PFSK-1 (cell line): ENCODE data around the gene HDAC11.

Source experiments
- FOXP2 ChIP-seq: optimal IDR thresholded peaks from 2 replicates; pipeline ENCODE3; 2011; ENCODE audit warnings: borderline replicate concordance, control low read depth, inconsistent platforms; ENCODE audit not compliant: insufficient read depth; ENCODE audit errors: extremely low read length, extremely low read depth
- POLR2AphosphoS5 ChIP-seq: IDR thresholded peaks from 2 replicates; pipeline ENCODE4 v1.6.1; 2012; ENCODE audit warnings: low read depth, mild to moderate bottlenecking, control low read depth, low read length, moderate library complexity
- SIN3A ChIP-seq: IDR thresholded peaks from 2 replicates; pipeline ENCODE4 v1.6.1; 2012; ENCODE audit warnings: mild to moderate bottlenecking, low read length, moderate library complexity, borderline replicate concordance; ENCODE audit not compliant: insufficient read depth
- TAF1 ChIP-seq: IDR thresholded peaks from 2 replicates; pipeline ENCODE4 v1.6.1; 2012; ENCODE audit warnings: low read length, control low read depth, borderline replicate concordance; ENCODE audit not compliant: insufficient read depth
- TF ChIP-seq, protein P1 (sequence below), 2 experiments: IDR thresholded peaks; 2 replicates each; pipeline versions ENCODE4 v1.6.1 to v1.8.0; 2011 to 2012; ENCODE audit warnings: low read depth in 2 of 2, low read length in 2 of 2, control low read depth in 1 of 2, inconsistent platforms in 1 of 2, mild to moderate bottlenecking in 1 of 2, moderate library complexity in 1 of 2; ENCODE audit not compliant: insufficient read depth in 1 of 2

The HDAC11 gene

DNA sequence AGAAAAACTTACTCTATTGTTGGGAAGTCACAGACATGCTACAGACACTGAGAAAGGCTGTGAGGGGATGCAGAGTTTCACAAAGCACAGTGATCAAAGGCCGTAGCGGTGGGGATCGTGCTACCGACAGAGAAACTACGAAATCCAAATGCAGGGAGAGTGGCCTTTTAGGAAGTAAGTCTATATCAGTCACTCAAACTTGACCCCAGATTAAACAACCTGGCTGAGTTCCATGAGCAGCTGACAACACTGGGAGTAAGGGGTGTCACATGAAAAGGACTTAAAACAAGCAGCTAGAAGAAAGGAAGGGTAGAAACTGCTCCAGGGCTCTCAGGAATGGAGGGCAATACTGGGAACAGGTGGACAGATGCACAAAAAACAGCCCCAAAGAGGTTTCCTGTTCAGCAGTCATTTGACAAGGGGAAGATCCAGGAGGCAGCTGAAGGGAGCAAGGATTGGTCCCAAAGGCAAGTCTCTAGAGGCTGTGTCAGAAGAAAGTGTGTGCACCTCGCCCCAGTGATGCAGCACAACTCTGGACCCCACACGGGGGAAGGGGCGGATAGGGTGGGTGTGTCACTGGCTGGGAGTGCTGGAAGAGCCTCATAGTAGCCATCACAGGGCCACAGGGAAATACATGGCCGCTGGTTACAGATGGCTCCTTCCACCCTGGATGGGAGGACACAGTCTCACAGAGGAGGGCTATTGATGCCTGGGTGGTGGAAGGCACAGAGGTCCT lies 20.3 kb upstream of the HDAC11 start:
- TF ChIP-seq FOXP2 (no peak), TAF1 (no peak), POLR2AphosphoS5 (no peak), SIN3A (no peak)
- TF ChIP-seq, protein P1, sequence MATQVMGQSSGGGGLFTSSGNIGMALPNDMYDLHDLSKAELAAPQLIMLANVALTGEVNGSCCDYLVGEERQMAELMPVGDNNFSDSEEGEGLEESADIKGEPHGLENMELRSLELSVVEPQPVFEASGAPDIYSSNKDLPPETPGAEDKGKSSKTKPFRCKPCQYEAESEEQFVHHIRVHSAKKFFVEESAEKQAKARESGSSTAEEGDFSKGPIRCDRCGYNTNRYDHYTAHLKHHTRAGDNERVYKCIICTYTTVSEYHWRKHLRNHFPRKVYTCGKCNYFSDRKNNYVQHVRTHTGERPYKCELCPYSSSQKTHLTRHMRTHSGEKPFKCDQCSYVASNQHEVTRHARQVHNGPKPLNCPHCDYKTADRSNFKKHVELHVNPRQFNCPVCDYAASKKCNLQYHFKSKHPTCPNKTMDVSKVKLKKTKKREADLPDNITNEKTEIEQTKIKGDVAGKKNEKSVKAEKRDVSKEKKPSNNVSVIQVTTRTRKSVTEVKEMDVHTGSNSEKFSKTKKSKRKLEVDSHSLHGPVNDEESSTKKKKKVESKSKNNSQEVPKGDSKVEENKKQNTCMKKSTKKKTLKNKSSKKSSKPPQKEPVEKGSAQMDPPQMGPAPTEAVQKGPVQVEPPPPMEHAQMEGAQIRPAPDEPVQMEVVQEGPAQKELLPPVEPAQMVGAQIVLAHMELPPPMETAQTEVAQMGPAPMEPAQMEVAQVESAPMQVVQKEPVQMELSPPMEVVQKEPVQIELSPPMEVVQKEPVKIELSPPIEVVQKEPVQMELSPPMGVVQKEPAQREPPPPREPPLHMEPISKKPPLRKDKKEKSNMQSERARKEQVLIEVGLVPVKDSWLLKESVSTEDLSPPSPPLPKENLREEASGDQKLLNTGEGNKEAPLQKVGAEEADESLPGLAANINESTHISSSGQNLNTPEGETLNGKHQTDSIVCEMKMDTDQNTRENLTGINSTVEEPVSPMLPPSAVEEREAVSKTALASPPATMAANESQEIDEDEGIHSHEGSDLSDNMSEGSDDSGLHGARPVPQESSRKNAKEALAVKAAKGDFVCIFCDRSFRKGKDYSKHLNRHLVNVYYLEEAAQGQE (IDR thresholded peaks at IDR 0.05; ENCODE audit: insufficient read depth in 1 of 2, low read depth in 2 of 2, low read length in 2 of 2), result no peak

DNA sequence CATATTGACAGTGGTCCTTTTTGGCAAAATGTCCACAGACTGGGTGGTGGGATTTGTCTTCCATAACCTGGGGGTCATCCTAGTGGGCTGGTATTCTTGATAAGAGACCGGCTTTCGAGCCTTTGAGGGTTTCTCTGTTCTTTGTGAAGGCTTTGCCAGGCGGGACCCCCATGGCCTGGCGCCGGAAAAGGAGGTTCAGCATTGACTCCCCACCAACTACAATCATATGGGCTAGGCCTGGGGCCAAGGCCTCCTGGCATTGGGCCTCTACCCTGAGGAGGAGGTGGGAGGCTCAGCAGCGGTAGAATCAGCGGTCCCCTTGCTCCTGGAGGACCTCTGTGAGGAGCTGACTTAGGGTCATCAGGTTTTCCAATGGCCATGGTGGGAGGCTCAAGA lies 19.8 kb upstream of the HDAC11 start:
- TF ChIP-seq FOXP2, result no peak
- no peak for TF ChIP-seq POLR2AphosphoS5
- TF ChIP-seq, protein P1 (IDR thresholded peaks at IDR 0.05; ENCODE audit: insufficient read depth in 1 of 2, low read depth in 2 of 2, low read length in 2 of 2), result no peak
- TF ChIP-seq SIN3A, result no peak
- no peak for TF ChIP-seq TAF1

DNA sequence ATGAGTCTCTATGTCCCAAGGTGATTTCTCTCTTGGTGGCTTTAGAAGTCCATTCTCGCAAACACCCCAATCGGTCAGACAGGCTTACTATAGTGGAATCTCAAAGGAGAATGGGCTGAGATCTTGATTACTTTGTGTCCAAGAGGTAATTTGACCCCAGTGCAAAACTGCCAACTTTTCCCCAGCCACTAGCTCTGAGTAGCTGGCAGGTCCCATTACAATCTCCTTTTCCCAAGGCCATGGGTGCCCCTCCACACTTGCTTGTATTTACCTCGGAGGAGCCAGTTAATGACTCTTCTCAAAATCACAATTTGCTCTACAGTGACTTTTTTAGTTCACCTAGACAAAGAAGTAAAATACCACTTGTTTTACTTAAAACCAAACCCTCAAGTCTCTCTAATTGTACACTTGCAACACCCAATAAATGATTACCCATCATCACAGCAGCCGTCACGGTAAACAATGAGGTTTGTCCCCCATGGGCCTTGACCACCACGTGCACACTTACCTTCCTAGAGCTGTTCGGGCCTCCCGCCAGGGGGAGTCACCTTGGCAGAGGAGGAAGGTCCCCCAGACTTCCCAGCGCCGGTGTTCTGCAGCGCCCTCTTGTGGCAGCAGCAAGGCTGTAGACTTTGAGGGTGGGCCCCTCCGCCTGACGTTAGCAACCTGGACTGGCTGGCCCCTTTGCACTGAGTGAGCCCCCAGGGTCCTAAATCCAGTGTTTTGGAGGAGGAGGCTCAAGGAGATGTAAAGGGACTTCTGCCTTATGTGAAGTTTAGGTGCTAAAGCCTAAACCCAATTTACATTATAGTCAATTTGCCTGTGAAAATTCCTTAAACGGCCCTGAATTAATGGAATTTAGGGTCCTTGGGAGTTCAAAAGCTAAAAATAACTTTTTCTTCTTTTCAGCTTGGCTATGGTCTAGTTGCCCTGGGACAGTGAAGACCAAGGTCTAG lies 18.7 kb upstream of the HDAC11 start:
- TF ChIP-seq POLR2AphosphoS5, result no peak
- no peak for TF ChIP-seq SIN3A
- TF ChIP-seq TAF1, result no peak
- TF ChIP-seq FOXP2, result no peak
- TF ChIP-seq, protein P1 (IDR thresholded peaks at IDR 0.05; ENCODE audit: insufficient read depth in 1 of 2, low read depth in 2 of 2, low read length in 2 of 2), result no peak

DNA sequence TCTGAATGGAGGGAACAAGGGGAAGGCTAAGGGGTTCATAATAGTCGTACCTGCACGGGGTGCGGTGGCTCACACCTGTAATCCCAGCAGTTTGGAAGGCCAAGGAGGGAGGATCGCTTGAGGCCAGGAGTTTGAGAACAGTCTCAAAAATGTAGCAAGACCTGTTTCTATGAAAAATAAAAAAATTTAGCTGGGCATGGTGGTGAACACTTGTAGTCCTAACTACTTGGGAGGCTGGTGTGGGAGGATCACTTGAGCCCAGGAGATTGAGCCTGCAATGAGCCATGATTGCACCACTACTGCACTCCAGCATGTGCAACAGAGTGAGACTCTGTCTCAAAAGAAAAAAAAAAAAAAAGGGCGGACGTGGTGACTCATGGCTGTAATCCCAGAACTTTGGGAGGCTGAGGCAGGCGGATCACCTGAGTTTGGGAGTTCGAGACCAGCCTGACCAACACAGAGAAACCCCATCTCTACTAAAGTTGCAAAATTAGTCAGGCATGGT lies 17.9 kb upstream of the HDAC11 start:
- TF ChIP-seq POLR2AphosphoS5 (no peak), TAF1 (no peak), SIN3A (no peak), FOXP2 (no peak)
- TF ChIP-seq, protein P1 (IDR thresholded peaks at IDR 0.05; ENCODE audit: insufficient read depth in 1 of 2, low read depth in 2 of 2, low read length in 2 of 2), result no peak
